ENCODE measurements around the gene FBXO31. TPM values are rescaled to one million over a fixed set of nuclear protein-coding genes. Genes with fewer than 3 reads are reported as not detected.
A peak's percentile ranks its signal among the peaks of the same experiment; 100 is the strongest.

Gene FBXO31
- total RNA-seq, 1 donor from 2014 or later = 27.1 TPM

DNA sequence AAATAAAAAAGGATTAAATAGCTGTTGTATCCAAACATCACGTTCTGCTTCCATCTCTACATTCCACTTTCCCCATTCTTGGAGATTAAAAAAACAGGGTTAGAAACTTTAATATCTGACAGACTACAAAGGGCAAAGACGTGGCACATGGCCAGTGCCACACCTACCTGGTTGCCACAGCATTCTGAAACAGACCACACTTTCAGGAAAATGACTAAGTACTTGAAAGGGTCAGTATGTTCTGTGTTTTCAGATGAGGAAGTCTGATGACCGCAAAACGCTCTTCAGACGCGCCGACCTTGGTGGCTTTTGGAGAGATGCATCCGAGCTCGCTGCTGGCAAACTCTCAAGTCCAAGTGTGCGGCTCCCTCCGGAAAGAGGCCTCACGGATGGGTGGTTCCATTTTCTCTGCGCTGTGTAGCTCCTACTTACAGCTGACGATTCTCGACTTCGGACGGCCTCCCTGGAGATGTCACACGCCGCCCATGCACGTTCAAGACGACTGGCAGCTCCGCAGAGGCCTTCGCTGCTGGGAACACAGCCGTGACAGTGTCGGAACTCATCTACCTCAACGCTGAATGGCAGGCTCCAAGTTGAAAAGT is 24.0 kb upstream of the FBXO31 start:
- POLR2A ChIA-PET = interaction anchor here (1.0 kb wide), 1 partner anchor 24 kb away, joined by 3 read pairs; the partner anchor contains the start of gene FBXO31
- no peaks in the 10 kb centered on the region for H3K9me3 Mint-ChIP-seq
- H3K27ac Mint-ChIP-seq = no peak overlapping the region
- peaks cover 5% of the 10 kb centered on the region for H3K4me1 Mint-ChIP-seq
- no peaks in the 10 kb centered on the region for H3K27me3 Mint-ChIP-seq
- H3K36me3 Mint-ChIP-seq (ENCODE audit: low read depth) = peaks cover 46% of the 10 kb centered on the region
- intact Hi-C loops (cut with micrococcal nuclease) = no loop called here
- CTCF ChIA-PET = no interaction called here
- TF ChIP-seq, protein P1, sequence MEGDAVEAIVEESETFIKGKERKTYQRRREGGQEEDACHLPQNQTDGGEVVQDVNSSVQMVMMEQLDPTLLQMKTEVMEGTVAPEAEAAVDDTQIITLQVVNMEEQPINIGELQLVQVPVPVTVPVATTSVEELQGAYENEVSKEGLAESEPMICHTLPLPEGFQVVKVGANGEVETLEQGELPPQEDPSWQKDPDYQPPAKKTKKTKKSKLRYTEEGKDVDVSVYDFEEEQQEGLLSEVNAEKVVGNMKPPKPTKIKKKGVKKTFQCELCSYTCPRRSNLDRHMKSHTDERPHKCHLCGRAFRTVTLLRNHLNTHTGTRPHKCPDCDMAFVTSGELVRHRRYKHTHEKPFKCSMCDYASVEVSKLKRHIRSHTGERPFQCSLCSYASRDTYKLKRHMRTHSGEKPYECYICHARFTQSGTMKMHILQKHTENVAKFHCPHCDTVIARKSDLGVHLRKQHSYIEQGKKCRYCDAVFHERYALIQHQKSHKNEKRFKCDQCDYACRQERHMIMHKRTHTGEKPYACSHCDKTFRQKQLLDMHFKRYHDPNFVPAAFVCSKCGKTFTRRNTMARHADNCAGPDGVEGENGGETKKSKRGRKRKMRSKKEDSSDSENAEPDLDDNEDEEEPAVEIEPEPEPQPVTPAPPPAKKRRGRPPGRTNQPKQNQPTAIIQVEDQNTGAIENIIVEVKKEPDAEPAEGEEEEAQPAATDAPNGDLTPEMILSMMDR (IDR thresholded peaks at IDR 0.05) = no peak
- ATAC-seq (ENCODE audit: low read depth) (peak; percentile 58), DNase-seq (no peak)
- H3K4me3 Mint-ChIP-seq = peak overlapping the region; percentile 28

DNA sequence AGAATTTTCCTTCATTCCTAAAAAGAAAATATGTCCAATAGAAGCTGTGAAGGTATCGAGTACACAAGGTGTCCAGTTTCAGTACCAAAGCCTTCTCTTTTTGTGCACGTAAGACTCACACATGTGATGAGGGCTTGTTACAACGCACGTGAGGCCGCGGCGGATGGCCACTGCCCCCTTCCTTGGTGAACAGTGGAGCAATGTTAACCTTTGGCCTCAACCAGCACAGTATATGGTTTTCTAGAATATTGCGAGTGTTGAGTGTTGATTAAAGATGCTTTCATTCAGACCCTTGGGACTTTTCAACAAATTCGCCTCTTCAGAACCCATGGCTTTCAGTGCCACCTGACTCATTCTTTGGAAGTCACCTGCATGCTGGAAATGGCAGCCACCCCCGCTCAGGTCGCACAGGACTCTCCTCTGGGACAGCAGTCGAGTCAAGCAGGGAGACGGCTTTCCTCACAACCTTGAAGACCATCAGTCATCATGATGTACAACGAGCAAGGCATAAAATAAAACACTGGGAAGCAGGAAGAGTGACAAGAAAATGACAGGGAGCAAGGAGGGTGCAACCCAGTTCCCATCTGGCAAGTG is 23.0 kb upstream of the FBXO31 start:
- Mint-ChIP-seq H3K4me3 (no peak overlapping the region), H3K27me3 (no peaks in the 10 kb centered on the region), H3K9me3 (no peaks in the 10 kb centered on the region), H3K27ac (no peak overlapping the region), H3K4me1 (peaks cover 5% of the 10 kb centered on the region), H3K36me3 (ENCODE audit: low read depth) (peaks cover 51% of the 10 kb centered on the region)
- TF ChIP-seq, protein P1 (IDR thresholded peaks at IDR 0.05) = no peak
- CTCF ChIA-PET = no interaction called here
- DNase-seq (no peak), ATAC-seq (ENCODE audit: low read depth) (no peak)
- intact Hi-C loops (cut with micrococcal nuclease) = no loop called here
- POLR2A ChIA-PET = interaction anchor here (0.8 kb wide), 1 partner anchor 360 kb away, joined by 3 read pairs; the partner anchor contains the start of gene KLHDC4

GRCh38 chr16:87404764-87405625 is 21.4 kb upstream of the FBXO31 start:
- H3K4me1 Mint-ChIP-seq = peaks cover 5% of the 10 kb centered on the region
- intact Hi-C loops (cut with micrococcal nuclease) = no loop called here
- TF ChIP-seq, protein P1 (IDR thresholded peaks at IDR 0.05) = no peak
- no peaks in the 10 kb centered on the region for H3K9me3 Mint-ChIP-seq
- CTCF ChIA-PET = no interaction called here
- no peak overlapping the region for H3K27ac Mint-ChIP-seq
- H3K4me3 Mint-ChIP-seq = no peak overlapping the region
- DNase-seq (no peak), ATAC-seq (ENCODE audit: low read depth) (no peak)
- POLR2A ChIA-PET = no interaction called here
- H3K27me3 Mint-ChIP-seq = no peaks in the 10 kb centered on the region
- peaks cover 62% of the 10 kb centered on the region for H3K36me3 Mint-ChIP-seq (ENCODE audit: low read depth)

- H3K4me3 Mint-ChIP-seq = no peak overlapping the region
- no peak overlapping the region for H3K27ac Mint-ChIP-seq
- POLR2A ChIA-PET = interaction anchor here (4.3 kb wide), 1 partner anchor 12 kb away, joined by 48 read pairs; the partner anchor contains the start of gene FBXO31
- H3K4me1 Mint-ChIP-seq = peaks cover 37% of the 10 kb centered on the region
- CTCF ChIA-PET = interaction anchor here (0.7 to 2.8 kb wide), 5 partner anchors 10 to 78 kb away, joined by 3 to 21 read pairs (median 5); partner anchors contain the start of genes C16orf95 and FBXO31
- DNase-seq = no peak
- intact Hi-C loops (cut with micrococcal nuclease) = no loop called here
- no peak for ATAC-seq (ENCODE audit: low read depth)
- H3K9me3 Mint-ChIP-seq = no peaks in the 10 kb centered on the region
- peaks cover 40% of the 10 kb centered on the region for H3K36me3 Mint-ChIP-seq (ENCODE audit: low read depth)
- H3K27me3 Mint-ChIP-seq = no peaks in the 10 kb centered on the region
- TF ChIP-seq, protein P1 (IDR thresholded peaks at IDR 0.05) = no peak
Observed at GRCh38 chr16:87395181-87395842, 11.7 kb upstream of the FBXO31 start.

Data from activated B cell treated with CpG ODN at 0.5 μM for 24 hours (primary cell).